Umbilical cord (tissue), 2 donors: Measurements from ENCODE around the gene DPH6. TPM values are rescaled to one million over a fixed set of nuclear protein-coding genes. Genes with fewer than 3 reads are reported as not detected.
"Not testable (repeated sequence)": the region's sequence is repeated elsewhere in the genome, so short reads cannot be mapped to it uniquely, and the experiment has no call there.

Experiments used
- DNase-seq: peaks from one replicate; pipeline ENCODE4 v3.0.0-alpha.2; 2015; ENCODE audit warnings: low spot score
- total RNA-seq: library from RNA; depleted of rRNA; stranded (reverse); fragments of >200 nt; gene quantifications from one replicate; pipeline ENCODE4 v1.2.3, GENCODE V29; 2014; ENCODE audit warnings: low replicate concordance; ENCODE audit not compliant: insufficient read depth

The DPH6 gene
- total RNA-seq, 1 donor from 2014 or later, result 42.1 TPM

GRCh38 chr15:35329521-35329961 is 216.4 kb downstream of the DPH6 start:
- no peak for DNase-seq

DNA sequence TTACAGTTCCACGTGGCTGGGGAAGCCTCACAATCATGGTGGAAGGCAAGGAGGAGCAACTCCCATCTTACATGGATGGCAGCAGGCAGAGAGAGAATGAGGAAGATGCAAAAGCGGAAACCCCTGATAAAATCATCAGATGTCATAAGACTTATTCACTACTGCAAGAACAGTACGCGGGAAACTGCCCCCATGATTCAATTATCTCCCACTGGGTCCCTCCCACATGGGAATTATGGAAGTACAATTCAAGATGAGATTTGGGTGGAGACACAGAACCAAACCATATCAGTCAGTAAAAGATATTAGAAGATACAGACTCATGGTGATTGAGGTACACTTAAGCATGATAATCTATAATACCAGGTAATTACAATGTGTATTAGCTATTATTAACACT is 217.1 kb downstream of the DPH6 start:
- DNase-seq, result not testable (repeated sequence)

- no peak for DNase-seq
Measured at GRCh38 chr15:35327789-35328188, 218.2 kb downstream of the DPH6 start.

DNA sequence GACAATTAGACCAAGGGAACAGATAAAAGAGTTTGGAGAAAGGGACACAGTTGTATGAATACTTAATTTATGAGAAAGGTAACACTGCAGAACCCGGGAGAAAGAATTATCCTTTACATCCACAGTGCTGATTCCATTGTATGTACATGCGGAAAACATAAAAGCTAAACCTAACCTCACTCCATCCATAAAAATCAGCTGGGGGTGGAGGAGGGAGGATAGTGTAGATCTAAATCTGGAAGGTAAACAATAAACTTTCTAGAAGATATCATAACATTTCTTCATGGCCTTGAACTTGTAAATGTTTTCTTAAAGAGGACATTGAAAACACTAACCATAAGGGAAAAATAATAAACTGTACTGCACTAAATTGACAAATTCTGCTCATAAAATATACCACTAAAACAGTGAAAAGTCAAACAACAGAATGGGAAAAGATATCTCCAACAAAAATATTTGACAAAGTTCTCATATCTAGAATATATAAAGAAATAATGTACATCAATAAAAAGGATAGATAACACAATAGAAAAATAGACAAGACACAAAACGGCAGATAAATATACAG is 220.5 kb downstream of the DPH6 start:
- no peak for DNase-seq

DNA sequence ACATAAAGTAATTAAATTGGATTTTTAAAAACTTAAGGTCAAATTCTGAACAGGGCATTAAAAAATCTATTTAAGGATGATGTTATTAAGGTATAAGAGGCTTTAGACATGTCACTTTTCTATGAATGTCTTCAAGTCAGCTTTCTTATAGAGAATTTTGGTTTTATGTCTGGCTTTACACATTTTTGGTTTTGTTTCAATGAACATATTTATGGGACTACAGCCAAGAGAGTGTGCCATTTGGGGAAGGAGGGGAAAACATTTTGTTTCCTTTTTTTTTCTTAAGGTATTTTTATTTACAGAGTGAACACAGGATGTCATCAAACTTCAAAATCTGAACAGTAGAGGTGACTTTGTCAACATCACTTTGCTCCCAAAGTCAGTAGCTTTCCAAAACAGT is 222.8 kb downstream of the DPH6 start:
- DNase-seq, result no peak

DNA sequence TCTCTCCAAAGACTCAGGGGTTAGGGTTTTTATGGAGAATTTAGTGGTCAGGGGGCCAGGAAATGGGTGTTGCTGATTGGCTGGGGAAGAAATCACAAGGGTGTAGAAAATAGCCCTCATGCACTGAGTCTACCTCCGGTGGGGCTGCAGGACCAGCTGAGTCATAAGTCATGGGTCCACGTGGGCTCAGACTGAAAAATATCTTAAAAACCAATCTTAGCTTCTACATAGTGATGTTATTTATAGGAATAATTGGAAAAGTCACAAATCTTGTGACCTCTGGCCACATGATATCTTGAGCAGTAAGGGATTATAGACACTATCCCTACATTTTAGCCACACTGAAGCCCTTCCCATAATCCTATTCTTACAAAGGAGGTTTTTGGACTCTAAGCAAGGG is 224.0 kb downstream of the DPH6 start:
- no peak for DNase-seq

GRCh38 chr15:35320911-35321310 is 225.1 kb downstream of the DPH6 start:
- DNase-seq, result no peak
